Prostate gland (tissue), 2 donors: ENCODE data around the gene LUC7L. TPM values are rescaled to one million over a fixed set of nuclear protein-coding genes. Genes with fewer than 3 reads are reported as not detected.
"Not testable (repeated sequence)": the region's sequence is repeated elsewhere in the genome, so short reads cannot be mapped to it uniquely, and the experiment has no call there.

ENCODE experiments used
- DNase-seq: peaks from one replicate; pipeline ENCODE4 v3.0.0-alpha.2; 2019; ENCODE audit warnings: low spot score
- H3K27ac ChIP-seq, 2 donors: fragments of 200-600 bp; sonication (generic); 2 replicates each; pipeline ENCODE4 v1.5.1; 2017 to 2019
- H3K27me3 ChIP-seq: fragments of 200-600 bp; sonication (generic); replicated peaks from 2 replicates; pipeline ENCODE4 v1.5.1; 2019; ENCODE audit not compliant: insufficient read depth
- H3K36me3 ChIP-seq, 2 donors: fragments of 200-600 bp; sonication (generic); 1 replicate in 1 of 2; 2 replicates in 1 of 2; pipeline versions ENCODE4 v1.5.1 to v1.8.1; 2017 to 2019
- H3K4me1 ChIP-seq: fragments of 200-600 bp; sonication (generic); replicated peaks from 2 replicates; pipeline ENCODE4 v1.5.1; 2019
- H3K4me3 ChIP-seq, 2 donors: fragments of 200-600 bp; sonication (generic); 2 replicates each; pipeline ENCODE4 v1.5.1; 2017 to 2019
- H3K9me3 ChIP-seq: fragments of 200-600 bp; sonication (generic); 2 replicates; pipeline ENCODE4 v1.5.1; 2017
- POLR2A ChIP-seq: fragments of 450-650 bp; IDR thresholded peaks from one replicate; pipeline ENCODE4 v1.6.1; 2016; ENCODE audit warnings: antibody characterized with exemption, mild to moderate bottlenecking
- POLR2AphosphoS5 ChIP-seq: sonication (generic); formaldehyde crosslinking; IDR thresholded peaks from one replicate; pipeline ENCODE4 v1.6.1; 2017; ENCODE audit warnings: antibody characterized with exemption
- WGBS: methylation state at CpG from one replicate; pipeline ENCODE4 v1.1.5; 2018; 5-methylcytosine and 5-hydroxymethylcytosine counted together
- intact Hi-C: fragments of 100-400 bp; cut with DNase I; formaldehyde crosslinking; loops from one replicate; pipeline ENCODE4 v1.14.2; 2022
- total RNA-seq, 2 donors: library from RNA; depleted of rRNA; stranded (reverse); fragments of >200 nt; gene quantifications; one replicate each; pipeline ENCODE4 v1.1.0, GENCODE V29; 2016
- TF ChIP-seq, protein P1 (sequence below), 4 experiments: fragments of 200-600 bp in 2 of 4; fragments of 450-650 bp in 2 of 4; sonication (generic) in 2 of 4; IDR thresholded peaks; 1 replicate in 3 of 4; 2 replicates in 1 of 4; pipeline ENCODE4 v1.5.1; 2016 to 2019; ENCODE audit warnings: antibody characterized with exemption in 4 of 4, mild to moderate bottlenecking in 2 of 4, moderate library complexity in 2 of 4

LUC7L gene
- total RNA-seq, 2 donors from 2014 or later = 55.1 to 108 TPM

DNA sequence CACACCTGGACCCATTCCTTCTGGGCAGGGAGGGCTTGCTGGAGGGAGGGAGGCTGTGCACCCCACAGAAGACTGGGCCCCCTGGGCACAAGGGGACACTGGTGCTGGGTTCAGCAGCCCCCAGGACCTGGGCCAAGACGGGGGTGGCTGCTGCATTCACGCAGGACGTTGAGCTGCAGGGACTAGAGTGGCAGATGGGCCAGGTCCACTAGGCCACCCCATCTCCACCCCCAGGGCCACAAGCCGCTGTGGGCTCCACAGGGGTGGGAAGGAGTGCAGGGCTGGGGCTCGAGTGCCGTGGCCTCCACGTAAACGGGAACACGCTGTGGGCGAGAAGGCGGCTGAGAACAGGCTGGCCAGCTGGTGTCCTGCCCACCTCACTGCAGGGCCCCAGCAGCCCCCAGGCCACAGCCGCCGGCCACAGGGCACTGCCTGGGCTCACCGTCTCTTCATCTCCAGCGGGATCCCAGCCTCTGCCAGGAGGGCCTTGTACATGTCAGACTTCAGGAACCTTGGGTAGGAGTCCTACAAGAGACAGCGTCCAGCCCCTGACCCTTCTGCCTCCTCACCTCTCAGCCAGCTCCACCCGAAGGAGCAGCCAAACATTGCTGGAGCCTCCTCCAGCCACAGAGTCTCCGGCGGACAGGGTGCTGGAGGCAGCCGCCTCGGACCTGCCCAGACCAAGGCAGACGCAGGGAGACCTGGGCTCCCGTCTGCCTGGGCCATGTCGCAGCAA, 40.0 kb upstream of the LUC7L start:
- H3K27me3 ChIP-seq = no peaks in the 10 kb centered on the region
- H3K36me3 ChIP-seq = no peaks in the 10 kb centered on the region
- no peak for DNase-seq
- no peak for TF ChIP-seq POLR2AphosphoS5
- TF ChIP-seq POLR2A = no peak
- TF ChIP-seq, protein P1, sequence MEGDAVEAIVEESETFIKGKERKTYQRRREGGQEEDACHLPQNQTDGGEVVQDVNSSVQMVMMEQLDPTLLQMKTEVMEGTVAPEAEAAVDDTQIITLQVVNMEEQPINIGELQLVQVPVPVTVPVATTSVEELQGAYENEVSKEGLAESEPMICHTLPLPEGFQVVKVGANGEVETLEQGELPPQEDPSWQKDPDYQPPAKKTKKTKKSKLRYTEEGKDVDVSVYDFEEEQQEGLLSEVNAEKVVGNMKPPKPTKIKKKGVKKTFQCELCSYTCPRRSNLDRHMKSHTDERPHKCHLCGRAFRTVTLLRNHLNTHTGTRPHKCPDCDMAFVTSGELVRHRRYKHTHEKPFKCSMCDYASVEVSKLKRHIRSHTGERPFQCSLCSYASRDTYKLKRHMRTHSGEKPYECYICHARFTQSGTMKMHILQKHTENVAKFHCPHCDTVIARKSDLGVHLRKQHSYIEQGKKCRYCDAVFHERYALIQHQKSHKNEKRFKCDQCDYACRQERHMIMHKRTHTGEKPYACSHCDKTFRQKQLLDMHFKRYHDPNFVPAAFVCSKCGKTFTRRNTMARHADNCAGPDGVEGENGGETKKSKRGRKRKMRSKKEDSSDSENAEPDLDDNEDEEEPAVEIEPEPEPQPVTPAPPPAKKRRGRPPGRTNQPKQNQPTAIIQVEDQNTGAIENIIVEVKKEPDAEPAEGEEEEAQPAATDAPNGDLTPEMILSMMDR (IDR thresholded peaks at IDR 0.05) = no peak
- no peak overlapping the region for H3K4me3 ChIP-seq
- no peak overlapping the region for H3K27ac ChIP-seq
- no peaks in the 10 kb centered on the region for H3K9me3 ChIP-seq
- no peaks in the 10 kb centered on the region for H3K4me1 ChIP-seq
- WGBS = 79% methylated on average over 24 of the region's 24 CpGs
- intact Hi-C loops = no loop called here

DNA sequence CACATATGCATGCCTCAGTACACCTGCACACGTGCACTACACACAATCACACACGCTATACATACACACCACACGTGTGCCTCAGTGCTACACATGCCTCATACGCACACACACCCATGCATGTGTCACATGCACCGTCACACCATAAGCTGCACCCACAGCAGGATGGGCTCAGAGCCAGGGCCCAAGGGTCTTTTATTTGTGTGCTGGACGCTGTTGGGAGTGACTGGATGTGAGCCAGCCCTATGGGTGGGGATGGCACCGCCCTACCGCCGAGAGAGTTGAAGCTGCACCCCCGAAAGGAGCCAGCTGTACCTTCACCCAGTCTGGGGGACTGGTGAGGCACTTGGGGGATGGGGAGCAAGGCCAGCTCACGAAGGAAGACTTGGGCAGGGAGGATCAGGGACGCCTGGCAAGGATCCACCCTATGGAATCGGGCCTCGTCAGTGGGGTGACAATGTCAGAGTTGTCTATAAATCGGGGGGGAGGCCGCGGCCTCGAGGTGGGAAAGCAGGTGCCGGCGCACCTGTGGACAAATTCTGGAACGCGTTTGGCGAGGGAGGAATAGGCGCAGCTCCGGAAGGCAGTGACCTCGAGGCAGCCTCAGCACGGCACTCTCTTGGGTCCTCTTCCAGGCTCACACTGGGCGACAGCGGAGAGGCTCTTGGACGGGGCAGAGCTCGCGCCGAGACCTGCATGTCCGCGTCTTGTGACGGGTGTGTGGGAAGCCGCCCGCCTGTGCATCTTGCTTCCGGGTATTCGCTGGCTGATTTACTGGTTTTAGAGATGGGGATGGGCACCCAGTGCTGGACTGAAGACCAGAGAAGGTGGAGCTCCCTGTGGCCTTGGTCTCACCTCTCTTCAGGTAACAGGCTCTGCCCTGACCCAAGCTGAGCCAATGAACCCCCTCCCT, 39.1 kb upstream of the LUC7L start:
- WGBS = 52% methylated on average over 40 of the region's 40 CpGs
- TF ChIP-seq POLR2AphosphoS5 = no peak
- no peak for TF ChIP-seq POLR2A
- TF ChIP-seq, protein P1 (IDR thresholded peaks at IDR 0.05) = no peak
- H3K4me3 ChIP-seq = no peak overlapping the region

DNA sequence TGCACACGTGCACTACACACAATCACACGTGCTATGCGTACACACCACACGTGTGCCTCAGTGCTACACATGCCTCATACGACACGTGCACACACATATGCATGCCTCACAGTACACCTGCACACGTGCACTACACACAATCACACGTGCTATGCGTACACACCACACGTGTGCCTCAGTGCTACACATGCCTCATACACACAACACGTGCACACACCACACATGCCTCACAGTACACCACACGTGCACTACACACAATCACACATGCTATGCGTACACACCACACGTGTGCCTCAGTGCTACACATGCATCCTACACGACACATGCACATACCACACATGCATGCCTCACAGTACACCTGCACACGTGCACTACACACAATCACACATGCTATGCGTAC, 38.3 kb upstream of the LUC7L start:
- intact Hi-C loops, DNase-seq, H3K9me3 ChIP-seq, H3K27me3 ChIP-seq, H3K4me3 ChIP-seq, H3K4me1 ChIP-seq, H3K27ac ChIP-seq: not testable (repeated sequence)
- H3K36me3 ChIP-seq = peaks cover 0 to 12% of the 10 kb centered on the region in 2 donors
- 84% methylated on average over 17 of the region's 17 CpGs for WGBS

More for the DNA sequence above, 39.1 kb upstream of the LUC7L start:
- peak; percentile 33 for DNase-seq
- no peaks in the 10 kb centered on the region for H3K4me1 ChIP-seq
- intact Hi-C loops = no loop called here
- H3K9me3 ChIP-seq = no peaks in the 10 kb centered on the region
- no peak overlapping the region for H3K27ac ChIP-seq
- no peaks in the 10 kb centered on the region for H3K27me3 ChIP-seq
- H3K36me3 ChIP-seq = peaks cover 0 to 8% of the 10 kb centered on the region in 2 donors

DNA sequence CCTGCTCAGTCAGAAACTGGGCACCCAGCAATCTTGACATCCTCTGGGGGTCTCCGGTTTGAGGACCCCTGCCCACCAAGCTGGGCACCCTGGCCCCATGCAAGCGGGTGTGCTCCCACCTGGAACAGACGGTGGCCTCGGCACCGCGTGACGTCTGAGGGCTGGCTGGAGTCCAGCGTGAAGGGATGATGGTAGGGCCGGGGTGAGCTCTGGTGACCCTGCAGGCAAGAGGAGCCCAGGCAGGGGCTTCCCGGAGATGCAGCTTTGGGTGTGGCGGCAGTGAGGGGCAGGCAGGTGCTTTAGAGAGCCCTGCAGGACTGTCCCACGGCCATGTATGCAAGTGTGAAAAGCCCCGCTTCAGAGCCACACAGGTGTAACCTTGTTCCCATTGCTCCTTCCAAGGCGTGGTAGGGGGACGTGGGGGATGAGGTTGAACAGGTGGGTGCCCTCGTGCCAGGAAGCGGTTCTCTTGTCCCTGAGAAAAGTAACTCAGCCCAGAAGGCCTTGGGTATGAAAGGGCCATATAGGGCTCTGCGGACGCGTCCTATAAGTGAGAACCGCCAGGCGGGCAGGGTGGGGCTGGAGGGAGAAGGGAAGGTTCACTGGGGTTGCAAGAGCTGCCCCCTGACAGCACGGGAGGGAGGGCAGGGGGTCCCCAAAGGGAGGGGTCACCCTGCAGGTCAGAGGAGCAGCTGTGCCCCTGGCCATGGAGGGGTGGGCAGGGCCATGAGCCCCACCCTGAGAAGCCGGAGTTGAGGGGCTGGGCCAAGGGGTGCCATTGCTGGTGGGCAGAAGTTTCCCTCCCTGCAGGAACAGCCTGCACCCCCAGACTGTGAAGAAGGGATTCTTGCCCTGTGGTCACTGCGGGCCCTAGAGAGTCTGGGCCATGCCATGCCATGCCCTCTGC, 37.3 kb upstream of the LUC7L start:
- WGBS = 80% methylated on average over 25 of the region's 25 CpGs

More for the DNA sequence above, 37.3 kb upstream of the LUC7L start:
- Histone ChIP-seq H3K9me3 (no peaks in the 10 kb centered on the region), H3K27me3 (no peaks in the 10 kb centered on the region), H3K4me1 (no peaks in the 10 kb centered on the region), H3K36me3 (peaks cover 0 to 17% of the 10 kb centered on the region in 2 donors), H3K27ac (no peak overlapping the region), H3K4me3 (no peak overlapping the region)
- DNase-seq = no peak
- intact Hi-C loops = no loop called here
- TF ChIP-seq POLR2AphosphoS5 (no peak), POLR2A (no peak)
- TF ChIP-seq, protein P1 (IDR thresholded peaks at IDR 0.05) = no peak
